ENCODE measurements around the gene FAM193A. TPM values are rescaled to one million over a fixed set of nuclear protein-coding genes. Genes with fewer than 3 reads are reported as not detected.
"Not testable (repeated sequence)": the region's sequence is repeated elsewhere in the genome, so short reads cannot be mapped to it uniquely, and the experiment has no call there.

Gene FAM193A
- total RNA-seq, 6 experiments from 2014 or later = 8.5 to 12.3 (median 9.7) TPM

DNA sequence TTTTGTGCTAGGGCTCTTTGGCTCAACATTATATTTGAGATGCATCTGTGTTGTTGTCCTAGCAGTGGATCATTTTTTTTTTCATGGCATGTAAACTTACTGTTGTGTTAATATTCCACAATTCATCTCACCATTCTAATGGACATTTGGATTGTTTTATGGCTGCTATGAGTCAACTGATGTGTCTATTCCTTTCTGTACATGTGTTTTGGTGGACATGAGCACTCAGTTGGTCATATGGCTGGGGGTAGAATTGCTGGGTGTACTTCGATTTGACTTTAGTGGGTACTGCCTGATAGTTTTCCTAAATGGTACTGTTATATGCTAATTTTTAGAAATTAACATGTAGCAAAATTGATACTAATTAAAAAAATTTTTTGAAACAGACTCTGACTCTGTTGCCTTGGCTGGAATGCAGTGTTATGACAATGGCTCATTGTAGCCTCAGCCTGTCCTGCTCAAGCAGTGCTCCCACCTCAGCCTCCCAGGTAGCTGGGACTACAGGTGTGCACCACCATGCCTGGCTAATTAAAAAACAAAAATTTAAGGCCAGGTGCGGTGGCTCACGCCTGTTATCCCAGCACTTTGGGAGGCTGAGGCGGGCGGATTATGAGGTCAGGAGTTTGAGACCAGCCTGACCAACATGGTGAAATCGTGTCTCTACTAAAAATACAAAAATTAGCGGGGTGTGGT is 9.0 kb downstream of the FAM193A start:
- no peak for ATAC-seq

DNA sequence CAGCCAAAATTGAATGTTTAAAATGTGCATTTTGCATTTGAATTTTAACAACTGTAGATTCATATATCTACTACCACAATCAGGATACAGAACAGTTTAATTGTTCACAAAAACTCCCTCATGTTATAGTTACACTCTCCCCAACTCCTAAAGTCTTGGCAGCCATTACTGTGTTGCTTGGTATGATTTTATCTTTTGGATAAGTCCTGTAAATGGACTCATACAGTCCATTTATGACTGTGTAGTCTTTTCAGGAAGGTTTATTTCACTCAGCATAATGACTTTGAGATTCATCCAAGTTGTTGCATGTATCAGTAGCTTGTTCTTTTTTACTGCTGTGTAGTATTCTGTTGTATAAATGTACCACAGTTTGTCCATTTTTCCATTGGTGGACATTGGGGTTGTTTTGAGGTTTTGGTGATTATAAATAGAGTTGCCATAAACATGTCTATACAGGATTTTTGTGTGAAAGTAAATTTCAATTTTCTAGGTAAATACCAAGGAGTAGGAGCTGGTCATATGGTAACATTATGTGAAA is 9.9 kb downstream of the FAM193A start:
- Histone ChIP-seq H3K9me3 (no peaks in the 10 kb centered on the region), H3K4me3 (no peak overlapping the region), H3K36me3 (no peaks in the 10 kb centered on the region), H3K27ac (no peak overlapping the region), H3K27me3 (no peaks in the 10 kb centered on the region), H3K4me1 (peaks cover 0 to 11% (median 2%) of the 10 kb centered on the region in 4 donors)
- DNase-seq (no peak), ATAC-seq (no peak)
- TF ChIP-seq, protein P1, sequence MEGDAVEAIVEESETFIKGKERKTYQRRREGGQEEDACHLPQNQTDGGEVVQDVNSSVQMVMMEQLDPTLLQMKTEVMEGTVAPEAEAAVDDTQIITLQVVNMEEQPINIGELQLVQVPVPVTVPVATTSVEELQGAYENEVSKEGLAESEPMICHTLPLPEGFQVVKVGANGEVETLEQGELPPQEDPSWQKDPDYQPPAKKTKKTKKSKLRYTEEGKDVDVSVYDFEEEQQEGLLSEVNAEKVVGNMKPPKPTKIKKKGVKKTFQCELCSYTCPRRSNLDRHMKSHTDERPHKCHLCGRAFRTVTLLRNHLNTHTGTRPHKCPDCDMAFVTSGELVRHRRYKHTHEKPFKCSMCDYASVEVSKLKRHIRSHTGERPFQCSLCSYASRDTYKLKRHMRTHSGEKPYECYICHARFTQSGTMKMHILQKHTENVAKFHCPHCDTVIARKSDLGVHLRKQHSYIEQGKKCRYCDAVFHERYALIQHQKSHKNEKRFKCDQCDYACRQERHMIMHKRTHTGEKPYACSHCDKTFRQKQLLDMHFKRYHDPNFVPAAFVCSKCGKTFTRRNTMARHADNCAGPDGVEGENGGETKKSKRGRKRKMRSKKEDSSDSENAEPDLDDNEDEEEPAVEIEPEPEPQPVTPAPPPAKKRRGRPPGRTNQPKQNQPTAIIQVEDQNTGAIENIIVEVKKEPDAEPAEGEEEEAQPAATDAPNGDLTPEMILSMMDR (IDR thresholded peaks at IDR 0.05) = no peak
- no peak for TF ChIP-seq POLR2A (IDR thresholded peaks at IDR 0.05)
- intact Hi-C loops (cut with DNase I) = no loop called here

More for the DNA sequence above, 9.0 kb downstream of the FAM193A start:
- 96% methylated on average over 7 of the region's 7 CpGs for WGBS (ENCODE audit: insufficient coverage, low coverage, low lambda C conversion rate, missing lambda C conversion rate)
- DNase-seq = no peak
- H3K4me1 ChIP-seq = peaks cover 0 to 11% (median 2%) of the 10 kb centered on the region in 4 donors
- H3K9me3 ChIP-seq = no peaks in the 10 kb centered on the region
- H3K4me3 ChIP-seq = no peak overlapping the region
- intact Hi-C loops (cut with DNase I) = no loop called here
- TF ChIP-seq, protein P1 (IDR thresholded peaks at IDR 0.05) = no peak
- no peak for TF ChIP-seq POLR2A (IDR thresholded peaks at IDR 0.05)
- no peak overlapping the region for H3K27ac ChIP-seq
- no peaks in the 10 kb centered on the region for H3K27me3 ChIP-seq
- H3K36me3 ChIP-seq = no peaks in the 10 kb centered on the region

DNA sequence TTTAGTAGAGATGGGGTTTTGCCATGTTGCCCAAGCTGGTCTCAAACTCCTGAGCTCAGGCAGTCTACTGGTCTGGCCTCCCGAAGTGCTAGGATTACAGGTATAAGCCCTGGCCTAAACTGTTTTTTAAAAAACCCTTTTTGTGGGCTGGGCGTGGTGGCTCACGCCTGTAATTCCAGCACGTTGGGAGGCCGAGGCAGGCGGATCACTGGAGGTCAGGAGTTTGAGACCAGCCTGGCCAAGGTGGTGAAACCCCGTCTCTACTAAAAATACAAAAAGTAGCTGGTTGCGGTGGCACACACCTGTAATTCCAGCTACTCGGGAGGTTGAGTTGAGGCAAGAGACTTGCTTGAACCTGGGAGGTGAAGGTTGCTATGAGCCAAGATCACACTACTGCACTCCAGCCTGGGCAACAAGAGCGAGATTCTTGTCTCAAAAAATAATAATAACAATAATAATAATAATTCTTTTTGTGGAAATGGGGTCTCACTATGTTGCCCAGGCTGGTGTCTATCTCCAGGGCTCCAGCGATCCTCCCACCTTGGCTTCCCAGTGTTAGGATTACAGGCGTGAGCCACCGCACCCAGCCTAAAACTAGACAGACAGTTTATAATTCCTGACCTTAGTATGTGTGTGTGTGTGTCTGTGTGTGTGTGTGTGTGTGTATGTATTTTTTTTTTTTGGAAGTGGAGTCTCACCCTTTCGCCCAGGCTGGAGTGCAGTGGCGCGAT is 10.7 kb downstream of the FAM193A start:
- intact Hi-C loops (cut with DNase I); H3K36me3 ChIP-seq; H3K4me3 ChIP-seq; H3K9me3 ChIP-seq; H3K27ac ChIP-seq; ATAC-seq; H3K27me3 ChIP-seq: not testable (repeated sequence)
- H3K4me1 ChIP-seq = peaks cover 0 to 11% (median 2%) of the 10 kb centered on the region in 4 donors
- WGBS (ENCODE audit: insufficient coverage, low coverage, low lambda C conversion rate, missing lambda C conversion rate) = 85% methylated on average over 9 of the region's 16 CpGs
- peak in 1 of 3 donors; percentile 7 for DNase-seq

DNA sequence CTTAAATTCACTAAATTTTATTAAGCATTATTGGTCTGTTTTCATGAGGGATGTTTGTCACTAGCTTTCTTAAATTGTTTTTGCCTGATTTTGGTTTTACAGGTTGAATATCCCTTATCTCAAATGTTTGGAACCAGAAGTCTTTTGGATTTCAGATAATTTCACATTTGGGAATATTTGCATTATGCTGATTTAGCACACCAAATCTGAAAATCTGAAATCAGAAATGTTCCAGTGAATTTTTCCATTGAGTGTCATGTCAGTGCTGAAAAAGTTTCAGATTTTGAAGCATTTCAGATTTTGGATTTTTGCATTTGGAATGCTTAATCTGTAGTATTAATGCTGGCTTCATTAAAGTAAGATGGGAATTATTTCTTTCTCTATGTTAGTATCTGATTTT is 14.7 kb downstream of the FAM193A start:
- no peak overlapping the region for H3K27ac ChIP-seq
- intact Hi-C loops (cut with DNase I) = no loop called here
- no peak for DNase-seq

More for the DNA sequence above, 14.7 kb downstream of the FAM193A start:
- H3K27me3 ChIP-seq = no peaks in the 10 kb centered on the region
- TF ChIP-seq, protein P1 (IDR thresholded peaks at IDR 0.05) = no peak
- TF ChIP-seq POLR2A (IDR thresholded peaks at IDR 0.05) = no peak
- H3K36me3 ChIP-seq = no peaks in the 10 kb centered on the region
- ATAC-seq = no peak
- H3K4me1 ChIP-seq = no peaks in the 10 kb centered on the region
- H3K9me3 ChIP-seq = no peaks in the 10 kb centered on the region
- H3K4me3 ChIP-seq = no peak overlapping the region

Data from right lobe of liver (tissue), 6 donors.